ENCODE results near the gene DDB1. TPM values are rescaled to one million over a fixed set of nuclear protein-coding genes. Genes with fewer than 3 reads are reported as not detected.
"Not testable (repeated sequence)": the region's sequence is repeated elsewhere in the genome, so short reads cannot be mapped to it uniquely, and the experiment has no call there.

DDB1 gene
- total RNA-seq, 1 donor from 2014 or later, result 130 TPM

- no peak for ATAC-seq
Measured at GRCh38 chr11:61267437-61267841, 65.5 kb downstream of the DDB1 start.

- ATAC-seq, result peak; percentile 37
Measured at GRCh38 chr11:61266602-61267001, 66.3 kb downstream of the DDB1 start.

- ATAC-seq, result no peak
Measured at GRCh38 chr11:61265357-61265756, 67.5 kb downstream of the DDB1 start.

DNA sequence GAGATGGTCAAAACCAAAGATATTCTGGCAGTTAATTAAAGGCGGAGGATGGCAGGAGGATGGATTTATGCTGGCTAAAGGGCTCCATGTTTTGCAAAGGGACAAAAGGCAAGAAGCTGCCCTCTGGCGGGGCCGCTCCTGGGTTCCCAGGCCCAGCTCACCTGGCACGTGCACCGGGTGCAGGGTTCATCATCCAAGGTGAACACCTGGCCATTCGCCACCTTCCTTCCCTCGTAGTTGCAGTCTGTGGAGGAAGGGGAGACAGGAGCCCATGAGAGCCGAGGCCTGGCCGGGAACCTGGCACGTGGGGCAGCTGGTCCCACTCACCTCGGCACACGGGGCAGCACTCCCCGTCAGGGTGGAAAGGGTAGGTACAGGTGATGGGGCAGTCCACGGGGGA lies 68.1 kb downstream of the DDB1 start:
- ATAC-seq, result no peak

DNA sequence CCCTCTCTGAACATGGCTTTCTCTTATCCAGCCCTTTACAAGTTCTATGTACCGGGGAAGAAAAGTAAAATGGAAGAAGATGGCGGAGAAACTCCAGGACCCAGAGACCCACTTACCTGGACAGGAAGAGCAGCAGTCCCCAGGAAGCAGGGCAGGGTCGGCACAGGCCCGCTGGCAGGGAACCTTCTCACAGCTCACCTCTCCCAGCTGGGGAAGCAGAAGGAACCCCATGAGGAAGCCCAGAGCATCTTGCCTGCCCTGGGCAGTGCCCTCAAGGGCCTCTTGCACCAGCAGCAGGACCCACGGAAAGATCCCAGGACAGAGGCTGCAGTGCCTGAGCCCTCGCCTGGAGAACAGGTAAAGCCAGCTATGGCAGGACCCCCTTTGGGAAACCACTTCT lies 68.5 kb downstream of the DDB1 start:
- ATAC-seq, result no peak

DNA sequence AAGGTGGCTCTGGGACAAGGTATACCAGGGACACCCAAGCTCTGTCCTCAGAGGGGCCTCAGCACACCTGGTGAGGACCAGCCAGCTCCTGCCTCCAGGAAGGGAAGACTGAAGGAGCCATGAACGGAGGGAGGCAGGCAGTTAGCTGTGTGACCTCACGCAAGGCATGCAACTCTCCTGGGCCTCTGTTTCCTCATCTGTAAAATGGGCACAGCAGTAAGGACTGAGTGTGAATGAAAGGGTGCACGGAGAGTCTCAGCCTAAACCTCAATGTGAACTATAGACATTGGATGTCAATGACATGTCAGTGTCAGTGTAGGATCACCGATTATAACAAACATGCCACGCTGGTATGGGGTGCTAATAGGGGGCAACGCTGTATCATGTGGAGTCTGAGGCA lies 73.5 kb downstream of the DDB1 start:
- ATAC-seq, result no peak

DNA sequence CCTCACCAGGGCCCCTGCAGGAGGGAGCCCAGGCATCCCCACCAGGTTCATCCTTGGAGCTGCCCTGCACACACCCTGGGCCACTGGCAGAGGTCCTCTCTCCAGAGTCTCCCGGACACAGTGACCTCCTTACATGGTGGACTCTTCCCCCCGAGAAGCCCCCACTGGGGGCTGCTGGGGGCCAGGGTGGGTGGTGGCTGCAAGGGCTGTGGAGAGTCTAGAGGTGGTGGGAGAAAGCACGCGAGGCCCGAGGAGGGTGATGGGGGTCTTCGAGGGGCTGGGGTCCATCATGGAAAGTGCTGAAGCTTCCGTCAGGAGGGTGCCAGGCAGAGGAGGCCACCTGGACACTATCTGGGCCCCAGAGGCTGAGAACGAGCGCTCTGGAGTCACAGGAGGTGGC lies 74.4 kb downstream of the DDB1 start:
- ATAC-seq, result no peak

GRCh38 chr11:61256710-61257482 lies 76.0 kb downstream of the DDB1 start:
- ATAC-seq, result no peak

- ATAC-seq, result peak; percentile 88
Measured at GRCh38 chr11:61254403-61255025, 78.4 kb downstream of the DDB1 start.

DNA sequence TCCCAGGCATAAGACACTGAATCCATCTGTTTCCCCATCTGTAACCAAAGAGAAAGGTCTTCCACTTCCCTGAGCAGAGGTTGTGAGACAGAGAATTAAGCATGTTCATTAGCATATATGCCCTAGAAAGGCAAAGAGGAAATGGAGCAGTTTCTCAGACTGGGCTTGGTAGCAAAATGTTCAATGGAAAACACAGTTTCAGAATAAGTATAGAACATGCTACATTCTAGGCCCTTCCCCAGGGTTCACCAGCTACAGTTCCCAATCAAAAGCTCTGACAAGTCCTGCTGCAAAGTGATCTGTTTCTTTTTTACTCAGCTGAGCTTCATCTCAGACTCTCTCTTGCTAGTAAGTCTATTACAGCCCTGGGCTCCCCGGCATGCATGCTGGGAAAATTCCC lies 80.6 kb downstream of the DDB1 start:
- ATAC-seq, result not testable (repeated sequence)

- ATAC-seq, result not testable (repeated sequence)
Measured at GRCh38 chr11:61250796-61251765, 81.8 kb downstream of the DDB1 start.

Other genes with a start within 250 kb of the DDB1 start
- gene CD5, start 230.6 kb downstream of the DDB1 start, total RNA-seq, result 0.48 TPM
- gene VPS37C, start 171.7 kb downstream of the DDB1 start, total RNA-seq, result 13.4 TPM
- gene PGA3, start 129.6 kb downstream of the DDB1 start, total RNA-seq, result not detected
- not detected for gene PGA4, start 110.8 kb downstream of the DDB1 start, total RNA-seq
- gene PGA5, start 91.9 kb downstream of the DDB1 start, total RNA-seq, result not detected
- 0.52 TPM for gene VWCE, start 37.8 kb downstream of the DDB1 start, total RNA-seq
- 46.0 TPM for gene TKFC, start 123 bp upstream of the DDB1 start, total RNA-seq
- gene CYB561A3, start 28.8 kb upstream of the DDB1 start, total RNA-seq, result 27.7 TPM
- 23.1 TPM for gene TMEM138, start 29.3 kb upstream of the DDB1 start, total RNA-seq
- 7.3 TPM for gene TMEM216, start 59.5 kb upstream of the DDB1 start, total RNA-seq
- gene CPSF7, start 96.9 kb upstream of the DDB1 start, total RNA-seq, result 44.8 TPM
- 24.7 TPM for gene SDHAF2, start 97.0 kb upstream of the DDB1 start, total RNA-seq
- gene LRRC10B, start 175.6 kb upstream of the DDB1 start, total RNA-seq, result 0.12 TPM
- 3.6 TPM for gene SYT7, start 248.0 kb upstream of the DDB1 start, total RNA-seq